Left ventricle myocardium inferior (tissue), 1 donor: Measurements from ENCODE around the gene DNALI1. TPM values are rescaled to one million over a fixed set of nuclear protein-coding genes. Genes with fewer than 3 reads are reported as not detected.
"Not testable (repeated sequence)": the region's sequence is repeated elsewhere in the genome, so short reads cannot be mapped to it uniquely, and the experiment has no call there.

Experiments used
- DNase-seq: peaks from one replicate; pipeline ENCODE4 v3.0.0-alpha.2; 2020
- H3K27ac ChIP-seq: fragments of 200-600 bp; replicated peaks from 2 replicates; pipeline ENCODE4 v1.8.0; 2021
- H3K27me3 ChIP-seq: fragments of 200-600 bp; 2 replicates; pipeline ENCODE4 v1.8.0; 2021; ENCODE audit warnings: low read depth
- H3K36me3 ChIP-seq: fragments of 200-600 bp; 2 replicates; pipeline ENCODE4 v1.8.0; 2021
- H3K4me1 ChIP-seq: fragments of 200-600 bp; 2 replicates; pipeline ENCODE4 v1.8.0; 2021
- H3K4me3 ChIP-seq: fragments of 200-600 bp; 2 replicates; pipeline ENCODE4 v1.8.0; 2021; ENCODE audit warnings: mild to moderate bottlenecking, moderate library complexity
- H3K9me3 ChIP-seq: fragments of 200-600 bp; replicated peaks from 2 replicates; pipeline ENCODE4 v1.8.0; 2021
- CTCF ChIP-seq: fragments of 200-600 bp; IDR thresholded peaks from 2 replicates; pipeline ENCODE4 v1.8.0; 2021; ENCODE audit warnings: antibody characterized with exemption, mild to moderate bottlenecking, borderline replicate concordance
- intact Hi-C: fragments of 100-400 bp; cut with micrococcal nuclease; formaldehyde crosslinking; loops from one replicate; pipeline ENCODE4 v1.11.0; 2022
- total RNA-seq: library from RNA; stranded (reverse); fragmentation: NEBNext Ultra II Directional; extraction: Animal tissue kit (Norgen Biotek cat#: 25700); gene quantifications from one replicate; pipeline ENCODE4 v1.2.1, GENCODE V29; 2021
- donor health status: DM: no; HTN: yes; CAD: no; lungs with severe emphysema.

The DNALI1 gene
- total RNA-seq, 1 donor from 2014 or later = 6.9 TPM

GRCh38 chr1:37570528-37571334 lies 14.0 kb downstream of the DNALI1 start:
- no peak for TF ChIP-seq CTCF
- intact Hi-C loops = no loop called here
- H3K36me3 ChIP-seq = peaks cover 99% of the 10 kb centered on the region

GRCh38 chr1:37574834-37575480 lies 18.2 kb downstream of the DNALI1 start:
- Histone ChIP-seq H3K4me3 (no peak overlapping the region), H3K9me3 (no peaks in the 10 kb centered on the region), H3K36me3 (peaks cover 99% of the 10 kb centered on the region), H3K4me1 (no peaks in the 10 kb centered on the region), H3K27me3 (no peaks in the 10 kb centered on the region), H3K27ac (no peak overlapping the region)
- no peak for DNase-seq
- no peak for TF ChIP-seq CTCF
- intact Hi-C loops = no loop called here

More at GRCh38 chr1:37570528-37571334, 14.0 kb downstream of the DNALI1 start:
- Histone ChIP-seq H3K27ac (no peak overlapping the region), H3K27me3 (no peaks in the 10 kb centered on the region), H3K4me3 (no peak overlapping the region), H3K9me3 (no peaks in the 10 kb centered on the region), H3K4me1 (no peaks in the 10 kb centered on the region)
- no peak for DNase-seq

GRCh38 chr1:37575692-37576091 lies 19.0 kb downstream of the DNALI1 start:
- Histone ChIP-seq H3K4me1 (no peaks in the 10 kb centered on the region), H3K36me3 (peaks cover 99% of the 10 kb centered on the region), H3K27me3 (no peaks in the 10 kb centered on the region), H3K9me3 (no peaks in the 10 kb centered on the region), H3K27ac (no peak overlapping the region), H3K4me3 (no peak overlapping the region)
- TF ChIP-seq CTCF = no peak
- intact Hi-C loops = no loop called here
- DNase-seq = no peak

- peaks cover 96% of the 10 kb centered on the region for H3K36me3 ChIP-seq
- H3K9me3 ChIP-seq, H3K4me1 ChIP-seq, H3K27ac ChIP-seq, H3K27me3 ChIP-seq, intact Hi-C loops, DNase-seq, H3K4me3 ChIP-seq: not testable (repeated sequence)
These were observed 27.8 kb downstream of the DNALI1 start for GRCh38 chr1:37584544-37584943.

- H3K4me1 ChIP-seq = peaks cover 3% of the 10 kb centered on the region
- peaks cover 84% of the 10 kb centered on the region for H3K36me3 ChIP-seq
- intact Hi-C loops = no loop called here
- H3K27me3 ChIP-seq = no peaks in the 10 kb centered on the region
- no peak for TF ChIP-seq CTCF
- no peak for DNase-seq
- no peak overlapping the region for H3K4me3 ChIP-seq
- no peaks in the 10 kb centered on the region for H3K9me3 ChIP-seq
- H3K27ac ChIP-seq = no peak overlapping the region
These were observed 32.2 kb downstream of the DNALI1 start for GRCh38 chr1:37588939-37589338.

- Histone ChIP-seq H3K4me3 (no peak overlapping the region), H3K36me3 (peaks cover 40% of the 10 kb centered on the region), H3K9me3 (no peaks in the 10 kb centered on the region), H3K4me1 (peaks cover 27% of the 10 kb centered on the region), H3K27ac (no peak overlapping the region), H3K27me3 (no peaks in the 10 kb centered on the region)
- intact Hi-C loops = no loop called here
- no peak for DNase-seq
- no peak for TF ChIP-seq CTCF
These were observed 37.0 kb downstream of the DNALI1 start for GRCh38 chr1:37593726-37594125.
